ENCODE data around the gene ADH1A. TPM values are rescaled to one million over a fixed set of nuclear protein-coding genes. Genes with fewer than 3 reads are reported as not detected.

The ADH1A gene
- total RNA-seq, 1 donor from 2014 or later = not detected

GRCh38 chr4:99317354-99317753, 26.6 kb upstream of the ADH1A start:
- intact Hi-C loops (cut with micrococcal nuclease) = no loop called here
- DNase-seq (no peak), ATAC-seq (ENCODE audit: low read depth) (no peak)
- H3K27me3 Mint-ChIP-seq = no peaks in the 10 kb centered on the region
- H3K4me1 Mint-ChIP-seq = no peaks in the 10 kb centered on the region
- CTCF ChIA-PET = no interaction called here
- H3K27ac Mint-ChIP-seq = no peak overlapping the region
- H3K36me3 Mint-ChIP-seq (ENCODE audit: low read depth) = no peaks in the 10 kb centered on the region
- H3K4me3 Mint-ChIP-seq = no peak overlapping the region
- POLR2A ChIA-PET = no interaction called here
- H3K9me3 Mint-ChIP-seq = no peaks in the 10 kb centered on the region
- TF ChIP-seq CTCF (IDR thresholded peaks at IDR 0.05) = no peak

- ChIA-PET CTCF (no interaction called here), POLR2A (no interaction called here)
- Mint-ChIP-seq H3K4me1 (no peaks in the 10 kb centered on the region), H3K27me3 (no peaks in the 10 kb centered on the region), H3K36me3 (ENCODE audit: low read depth) (no peaks in the 10 kb centered on the region), H3K27ac (no peak overlapping the region), H3K9me3 (no peaks in the 10 kb centered on the region), H3K4me3 (no peak overlapping the region)
- DNase-seq = no peak
- intact Hi-C loops (cut with micrococcal nuclease) = no loop called here
- no peak for TF ChIP-seq CTCF (IDR thresholded peaks at IDR 0.05)
- no peak for ATAC-seq (ENCODE audit: low read depth)
Measured at GRCh38 chr4:99315839-99316238, 25.1 kb upstream of the ADH1A start.

- DNase-seq (no peak), ATAC-seq (ENCODE audit: low read depth) (no peak)
- no peaks in the 10 kb centered on the region for H3K27me3 Mint-ChIP-seq
- H3K9me3 Mint-ChIP-seq = no peaks in the 10 kb centered on the region
- TF ChIP-seq CTCF (IDR thresholded peaks at IDR 0.05) = no peak
- no peak overlapping the region for H3K27ac Mint-ChIP-seq
- POLR2A ChIA-PET = no interaction called here
- no peaks in the 10 kb centered on the region for H3K4me1 Mint-ChIP-seq
- intact Hi-C loops (cut with micrococcal nuclease) = no loop called here
- H3K4me3 Mint-ChIP-seq = no peak overlapping the region
- no peaks in the 10 kb centered on the region for H3K36me3 Mint-ChIP-seq (ENCODE audit: low read depth)
- CTCF ChIA-PET = no interaction called here
Measured at GRCh38 chr4:99314211-99314610, 23.4 kb upstream of the ADH1A start.

GRCh38 chr4:99310389-99310788, 19.6 kb upstream of the ADH1A start:
- Mint-ChIP-seq H3K27me3 (no peaks in the 10 kb centered on the region), H3K9me3 (no peaks in the 10 kb centered on the region), H3K36me3 (ENCODE audit: low read depth) (no peaks in the 10 kb centered on the region), H3K27ac (no peak overlapping the region), H3K4me3 (no peak overlapping the region), H3K4me1 (no peaks in the 10 kb centered on the region)
- ChIA-PET CTCF (no interaction called here), POLR2A (no interaction called here)
- no peak for TF ChIP-seq CTCF (IDR thresholded peaks at IDR 0.05)
- ATAC-seq (ENCODE audit: low read depth) (no peak), DNase-seq (no peak)
- intact Hi-C loops (cut with micrococcal nuclease) = no loop called here

- ChIA-PET CTCF (no interaction called here), POLR2A (no interaction called here)
- no peak overlapping the region for H3K27ac Mint-ChIP-seq
- no peaks in the 10 kb centered on the region for H3K4me1 Mint-ChIP-seq
- H3K9me3 Mint-ChIP-seq = peaks cover 3% of the 10 kb centered on the region
- no peak overlapping the region for H3K4me3 Mint-ChIP-seq
- DNase-seq = no peak
- ATAC-seq (ENCODE audit: low read depth) = no peak
- no peak for TF ChIP-seq CTCF (IDR thresholded peaks at IDR 0.05)
- intact Hi-C loops (cut with micrococcal nuclease) = no loop called here
- H3K27me3 Mint-ChIP-seq = no peaks in the 10 kb centered on the region
- H3K36me3 Mint-ChIP-seq (ENCODE audit: low read depth) = no peaks in the 10 kb centered on the region
Measured at GRCh38 chr4:99305638-99306400, 15.0 kb upstream of the ADH1A start.
